H4 (cell line): Measurements from ENCODE around the gene DNAJC10. TPM values are rescaled to one million over a fixed set of nuclear protein-coding genes. Genes with fewer than 3 reads are reported as not detected.
"Not testable (repeated sequence)": the region's sequence is repeated elsewhere in the genome, so short reads cannot be mapped to it uniquely, and the experiment has no call there.

Experiments
- DNase-seq: peaks from one replicate; pipeline ENCODE4 v3.0.0-alpha.2; 2015; ENCODE audit warnings: low spot score
- total RNA-seq: library from RNA; depleted of rRNA; stranded (reverse); fragments of >200 nt; shearing (Covaris generic); gene quantifications from 2 replicates; pipeline ENCODE4 v1.2.3, GENCODE V29; 2014

DNAJC10 gene
- total RNA-seq, 1 experiment from 2014 or later = 79.5 TPM

GRCh38 chr2:182726473-182726872 is 10.4 kb downstream of the DNAJC10 start:
- no peak for DNase-seq

- no peak for DNase-seq
Measured at GRCh38 chr2:182728014-182728413, 12.0 kb downstream of the DNAJC10 start.

GRCh38 chr2:182729710-182730339 is 13.8 kb downstream of the DNAJC10 start:
- DNase-seq = no peak

- DNase-seq = no peak
Measured at GRCh38 chr2:182730486-182730885, 14.4 kb downstream of the DNAJC10 start.

DNA sequence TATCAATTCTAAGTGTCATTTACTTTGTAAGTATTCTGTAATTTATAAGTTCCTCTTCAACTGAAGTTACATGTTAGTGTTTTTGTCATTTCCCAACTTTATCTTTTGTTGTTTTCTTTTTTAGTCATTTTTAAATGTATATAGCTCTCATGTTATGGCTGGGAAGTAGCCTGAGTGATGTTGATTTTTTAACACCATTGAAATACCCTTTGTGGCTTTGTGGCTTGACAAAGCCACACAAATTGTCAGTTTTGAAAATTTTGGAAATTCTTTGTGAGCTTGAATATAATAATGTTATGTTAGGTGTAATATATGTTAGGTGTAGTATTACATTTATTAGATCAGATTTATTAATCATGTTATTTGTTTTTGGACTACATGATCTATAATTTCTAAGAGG is 16.7 kb downstream of the DNAJC10 start:
- DNase-seq = no peak

- no peak for DNase-seq
Measured at GRCh38 chr2:182733572-182733971, 17.5 kb downstream of the DNAJC10 start.

DNA sequence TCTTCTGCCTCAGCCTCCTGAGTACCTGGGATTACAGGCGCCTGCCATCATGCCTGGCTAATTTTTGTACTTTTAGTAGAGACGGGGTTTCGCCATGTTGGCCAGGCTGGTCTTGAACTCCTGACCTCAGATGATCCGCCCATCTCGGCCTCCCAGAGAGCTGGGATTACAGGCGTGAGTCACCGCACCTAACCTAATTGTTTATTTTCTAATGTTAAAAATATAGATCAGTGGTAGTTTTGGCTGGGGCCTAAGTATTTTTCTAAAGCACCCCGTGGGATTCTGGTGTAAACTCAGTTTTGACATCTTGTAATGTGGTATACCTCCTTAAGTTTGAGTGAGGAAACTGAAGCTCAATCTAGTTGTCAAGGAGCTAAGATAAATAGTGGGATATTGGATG is 20.8 kb downstream of the DNAJC10 start:
- DNase-seq = peak; percentile 6

DNA sequence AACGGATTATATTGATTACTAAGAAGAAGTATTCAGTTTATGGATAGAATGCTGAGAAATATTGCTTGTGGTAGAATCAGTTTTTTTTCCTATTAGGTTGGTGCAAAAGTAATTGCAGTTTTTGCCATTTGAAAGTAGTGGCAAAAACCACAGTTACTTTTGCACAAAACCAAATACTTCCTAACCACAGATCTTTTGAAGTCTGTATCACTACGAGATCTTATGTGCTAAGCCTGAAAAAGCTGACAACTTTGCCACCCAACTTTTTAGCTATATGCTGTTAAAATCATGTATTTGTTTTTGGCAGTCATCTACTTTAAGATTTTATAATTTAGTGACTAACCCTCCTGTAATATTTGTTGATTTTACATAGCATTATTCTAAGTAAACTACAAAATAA is 24.6 kb downstream of the DNAJC10 start:
- no peak for DNase-seq

DNA sequence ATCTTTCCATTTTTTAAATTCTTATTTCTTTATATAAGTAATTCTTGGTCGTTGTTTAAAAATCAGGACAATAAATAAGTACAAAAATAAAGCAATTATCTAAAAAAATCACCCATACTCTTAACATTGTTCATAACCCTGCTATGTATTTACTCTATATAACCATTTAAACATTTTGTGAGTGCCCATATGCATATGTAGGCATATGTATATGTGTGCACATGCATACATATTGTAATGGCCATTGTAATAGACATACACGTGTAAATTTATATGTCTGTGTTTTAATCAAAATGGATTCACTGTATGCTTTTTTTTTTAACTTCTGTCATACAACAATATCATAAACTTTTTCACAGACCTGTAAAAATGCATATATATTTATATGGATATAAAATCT is 25.6 kb downstream of the DNAJC10 start:
- DNase-seq = no peak

DNA sequence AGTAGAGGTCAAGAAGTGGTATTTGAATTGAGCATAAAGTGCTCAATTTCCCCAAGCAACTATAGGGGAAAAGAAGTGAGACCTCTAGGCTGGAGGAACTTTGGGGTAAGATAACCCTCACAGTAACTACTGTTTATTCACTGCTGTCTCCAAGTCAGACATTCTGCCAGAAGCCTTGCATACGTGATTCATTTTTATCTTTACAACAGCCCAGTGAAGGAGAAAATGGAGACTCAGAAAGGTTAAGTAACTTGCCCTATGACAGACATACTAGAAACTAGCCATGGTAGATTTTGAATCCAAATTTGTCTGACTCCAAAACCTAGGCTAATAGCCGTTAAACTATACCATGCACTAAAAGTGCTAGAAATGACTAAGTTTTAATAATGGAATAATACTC is 28.4 kb downstream of the DNAJC10 start:
- DNase-seq = no peak

- DNase-seq = no peak
Measured at GRCh38 chr2:182745061-182745460, 29.0 kb downstream of the DNAJC10 start.

DNA sequence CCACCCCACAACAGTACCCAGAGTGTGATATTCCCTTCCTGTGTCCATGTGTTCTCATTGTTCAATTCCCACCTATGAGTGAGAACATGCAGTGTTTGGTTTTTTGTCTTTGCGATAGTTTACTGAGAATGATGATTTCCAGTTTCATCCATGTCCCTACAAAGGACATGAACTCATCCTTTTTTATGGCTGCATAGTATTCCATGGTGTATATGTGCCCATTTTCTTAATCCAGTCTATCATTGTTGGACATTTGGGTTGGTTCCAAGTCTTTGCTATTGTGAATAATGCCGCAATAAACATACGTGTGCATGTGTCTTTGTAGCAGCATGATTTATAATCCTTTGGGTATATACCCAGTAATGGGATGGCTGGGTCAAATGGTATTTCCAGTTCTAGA is 29.8 kb downstream of the DNAJC10 start:
- DNase-seq = not testable (repeated sequence)

DNA sequence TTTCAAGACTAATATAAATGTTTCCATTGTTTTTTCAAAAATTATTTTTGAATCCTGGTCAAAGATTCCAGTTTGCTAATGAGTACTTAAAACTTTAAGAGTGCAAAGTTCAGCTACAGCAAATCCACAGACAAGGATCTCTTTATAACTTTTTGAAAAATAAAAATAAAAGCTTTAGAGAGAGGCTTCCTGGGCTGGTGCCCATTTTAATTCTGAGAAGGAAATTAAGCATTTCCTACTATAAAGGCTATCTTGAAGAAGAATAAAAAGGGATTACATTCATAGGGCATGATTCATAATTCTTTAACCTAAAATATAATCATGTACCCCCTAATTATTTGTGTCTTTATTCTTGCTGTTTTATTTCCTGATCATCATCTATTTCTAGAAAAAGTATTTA is 38.2 kb downstream of the DNAJC10 start:
- no peak for DNase-seq

GRCh38 chr2:182758379-182758778 is 42.3 kb downstream of the DNAJC10 start:
- no peak for DNase-seq

DNA sequence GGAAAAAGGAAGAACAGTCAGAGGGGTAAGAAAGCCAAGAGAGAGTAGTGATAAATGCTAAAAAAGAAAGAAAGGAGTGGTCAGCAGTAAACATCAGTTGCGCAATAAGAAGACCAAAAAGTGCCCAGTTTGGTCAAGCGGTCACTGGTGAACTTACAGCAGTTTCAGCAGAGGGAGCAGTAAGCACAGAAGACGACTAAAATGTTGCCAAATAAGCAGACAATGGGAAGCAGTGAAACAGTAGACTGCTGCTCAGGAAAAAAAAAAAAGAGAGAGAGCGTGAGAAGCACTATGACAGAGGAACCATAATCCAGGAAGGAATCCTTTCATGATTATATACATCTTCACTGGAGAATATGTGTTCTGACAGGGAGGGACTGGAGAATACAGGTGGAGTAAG is 45.8 kb downstream of the DNAJC10 start:
- DNase-seq = no peak

DNA sequence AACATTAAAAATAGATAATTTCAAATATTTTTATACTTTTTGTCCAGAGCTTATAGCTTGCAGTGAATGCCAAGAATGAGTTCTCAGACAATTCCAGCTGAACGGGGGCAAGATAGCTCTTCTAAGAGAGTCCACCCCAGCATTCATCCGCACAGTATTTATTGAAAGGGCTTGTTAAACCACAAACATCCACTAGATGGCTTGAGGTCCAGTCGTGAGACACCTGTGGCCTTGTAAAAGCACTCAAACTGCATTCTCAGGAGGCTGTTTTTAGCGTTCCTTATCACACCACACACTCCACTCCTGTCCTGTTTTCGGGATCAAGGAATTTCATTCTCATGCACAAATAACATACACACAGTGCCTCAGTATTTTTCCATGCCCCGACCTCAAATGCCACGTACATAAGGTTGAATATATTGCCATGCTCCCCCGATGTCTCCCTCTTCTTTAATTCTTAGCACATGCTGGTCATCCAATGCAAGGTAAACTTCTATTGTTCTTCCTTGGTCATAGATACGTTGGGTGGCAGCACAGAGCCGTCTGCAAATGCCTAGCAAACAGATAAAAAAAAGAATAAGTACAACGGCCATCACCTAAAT is 47.4 kb downstream of the DNAJC10 start:
- DNase-seq = peak; percentile 27

DNA sequence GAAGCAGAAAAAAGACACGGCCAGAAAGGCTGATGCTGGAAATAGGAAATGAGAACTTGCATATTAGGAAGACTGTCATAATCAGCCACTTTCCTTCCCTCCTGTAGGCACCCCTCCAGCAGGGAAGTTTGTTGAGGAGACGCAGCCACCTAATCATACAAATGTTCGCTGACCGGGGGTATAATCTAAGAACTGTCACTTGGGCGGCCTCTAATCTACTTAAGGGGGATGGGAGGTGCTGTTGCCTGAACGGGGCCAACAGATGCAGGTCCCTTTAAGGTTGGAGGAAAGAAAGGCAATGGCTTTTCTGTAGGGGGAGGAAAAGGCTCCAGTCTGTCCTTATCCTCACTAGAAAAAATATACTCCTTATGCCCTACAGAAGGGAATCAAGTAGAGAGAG is 50.6 kb downstream of the DNAJC10 start:
- no peak for DNase-seq

DNA sequence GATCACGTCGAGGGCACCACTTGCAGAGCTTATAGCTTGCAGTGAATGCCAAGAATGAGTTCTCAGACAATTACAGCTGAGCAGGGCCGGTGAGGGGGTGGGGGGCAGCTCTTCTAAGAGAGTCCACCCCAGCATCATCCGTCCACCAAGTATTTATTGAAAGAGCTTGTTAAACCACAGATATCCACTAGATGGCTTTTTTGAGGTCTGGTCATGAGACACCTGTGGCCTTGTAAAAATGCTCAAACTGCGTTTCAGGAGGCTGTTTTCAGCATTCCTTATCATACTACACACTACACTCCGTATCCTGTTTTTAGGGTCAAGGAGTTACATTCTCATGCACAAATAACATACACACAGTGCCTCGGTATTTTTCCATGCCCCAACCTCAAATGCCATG is 51.5 kb downstream of the DNAJC10 start:
- DNase-seq = peak; percentile 36

DNA sequence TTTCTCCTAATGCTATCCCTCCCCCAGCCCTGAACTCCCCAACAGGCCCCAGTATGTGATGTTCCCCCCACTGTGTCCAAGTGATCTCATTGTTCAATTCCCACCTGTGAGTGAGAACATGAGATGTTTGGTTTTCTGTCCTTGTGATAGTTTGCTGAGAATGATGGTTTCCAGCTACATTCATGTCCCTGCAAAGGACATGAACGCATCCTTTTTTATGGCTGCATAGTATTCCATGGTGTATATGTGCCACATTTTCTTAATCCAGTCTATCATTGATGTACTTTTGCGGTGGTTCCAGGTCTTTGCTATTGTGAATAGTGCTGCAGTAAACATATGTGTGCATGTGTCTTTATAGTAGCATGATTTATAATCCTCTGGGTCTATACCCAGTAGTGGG is 52.9 kb downstream of the DNAJC10 start:
- not testable (repeated sequence) for DNase-seq

- no peak for DNase-seq
Measured at GRCh38 chr2:182779323-182779722, 63.3 kb downstream of the DNAJC10 start.

DNA sequence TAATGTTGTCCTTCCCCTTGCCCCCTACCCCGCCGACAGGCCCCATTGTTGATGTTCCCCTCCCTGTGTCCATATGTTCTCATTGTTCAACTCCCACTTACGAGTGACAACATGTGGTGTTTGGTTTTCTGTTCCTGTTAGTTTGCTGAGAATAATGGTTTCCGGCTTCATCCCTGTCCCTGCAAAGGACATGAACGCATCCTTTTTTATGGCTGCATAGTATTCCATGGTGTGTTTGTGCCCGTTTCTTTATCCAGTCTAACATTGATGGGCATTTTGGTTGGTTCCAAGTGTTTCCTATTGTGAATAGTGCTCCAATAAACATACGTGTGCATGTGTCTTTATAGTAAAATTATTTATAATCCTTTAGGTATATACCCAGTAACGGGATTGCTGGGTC is 65.0 kb downstream of the DNAJC10 start:
- not testable (repeated sequence) for DNase-seq

DNA sequence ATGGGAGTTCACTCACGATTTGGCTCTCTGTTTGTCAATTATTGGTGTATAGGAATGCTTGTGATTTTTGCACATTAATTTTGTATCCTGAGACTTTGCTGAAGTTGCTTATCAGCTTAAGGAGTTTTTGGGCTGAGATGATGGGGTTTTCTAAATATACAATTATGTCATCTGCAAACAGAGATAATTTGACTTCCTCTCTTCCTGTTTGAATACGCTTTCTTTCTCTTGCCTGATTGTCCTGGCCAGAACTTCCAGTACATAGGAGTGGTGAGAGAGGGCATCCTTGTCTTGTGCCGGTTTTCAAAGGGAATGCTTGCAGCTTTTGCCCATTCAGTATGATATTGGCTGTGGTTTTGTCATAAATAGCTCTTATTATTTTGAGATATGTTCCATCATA is 66.6 kb downstream of the DNAJC10 start:
- DNase-seq = not testable (repeated sequence)

- no peak for DNase-seq
Measured at GRCh38 chr2:182784058-182784706, 68.1 kb downstream of the DNAJC10 start.
